Breast epithelium (tissue), 4 donors: Measurements from ENCODE around the gene SEC14L1. TPM values are rescaled to one million over a fixed set of nuclear protein-coding genes. Genes with fewer than 3 reads are reported as not detected.
"Not testable (repeated sequence)": the region's sequence is repeated elsewhere in the genome, so short reads cannot be mapped to it uniquely, and the experiment has no call there.

ENCODE experiments used
- DNase-seq, 2 donors: peaks; one replicate each; pipeline ENCODE4 v3.0.0-alpha.2; 2019; ENCODE audit warnings: low spot score in 2 of 2
- H3K27ac ChIP-seq, 2 donors: fragments of 200-600 bp; sonication (generic) in 1 of 2; one replicate each; pipeline ENCODE4 v1.5.1; 2016 to 2019; ENCODE audit warnings: mild to moderate bottlenecking in 1 of 2
- H3K27me3 ChIP-seq, 2 donors: fragments of 200-600 bp; sonication (generic) in 1 of 2; one replicate each; pipeline versions ENCODE4 v1.5.1 to v1.6.0; 2017 to 2019; ENCODE audit warnings: control low read depth in 1 of 2, mild to moderate bottlenecking in 1 of 2
- H3K36me3 ChIP-seq: fragments of 200-600 bp; one replicate; pipeline ENCODE4 v1.5.1; 2019
- H3K4me1 ChIP-seq, 2 donors: fragments of 200-600 bp; sonication (generic); one replicate each; pipeline ENCODE4 v1.5.1; 2016 to 2019; ENCODE audit warnings: control low read depth in 1 of 2
- H3K4me3 ChIP-seq, 3 donors: fragments of 200-600 bp; sonication (generic); 1 replicate in 2 of 3; 2 replicates in 1 of 3; pipeline ENCODE4 v1.5.1; 2016 to 2019; ENCODE audit warnings: mild to moderate bottlenecking in 3 of 3, moderate library complexity in 2 of 3
- H3K9me3 ChIP-seq, 2 donors: fragments of 200-600 bp; sonication (generic) in 1 of 2; one replicate each; pipeline ENCODE4 v1.5.1; 2016 to 2019; ENCODE audit warnings: control low read depth in 1 of 2
- POLR2A ChIP-seq: fragments of 450-650 bp; IDR thresholded peaks from one replicate; pipeline ENCODE4 v1.6.1; 2016; ENCODE audit warnings: antibody characterized with exemption, mild to moderate bottlenecking, moderate library complexity
- POLR2AphosphoS5 ChIP-seq, 3 donors: sonication (generic); formaldehyde crosslinking; IDR thresholded peaks; one replicate each; pipeline ENCODE4 v1.6.1; 2017; ENCODE audit warnings: antibody characterized with exemption in 3 of 3
- intact Hi-C: fragments of 100-400 bp; cut with DNase I; formaldehyde crosslinking; loops from one replicate; pipeline ENCODE4 v1.15.1; 2023; ENCODE audit warnings: low total_unique reads
- total RNA-seq, 3 donors: library from RNA; depleted of rRNA; stranded (reverse); fragments of >200 nt; gene quantifications; one replicate each; pipeline ENCODE4 v1.1.0, GENCODE V29; 2016
- TF ChIP-seq, protein P1 (sequence below), 3 donors: fragments of 450-650 bp; IDR thresholded peaks; one replicate each; pipeline ENCODE4 v1.5.1; 2016 to 2017; ENCODE audit warnings: antibody characterized with exemption in 3 of 3, mild to moderate bottlenecking in 3 of 3, moderate library complexity in 3 of 3

Gene SEC14L1
- total RNA-seq, 3 donors from 2014 or later = 52.2 to 106 (median 59.6) TPM

DNA sequence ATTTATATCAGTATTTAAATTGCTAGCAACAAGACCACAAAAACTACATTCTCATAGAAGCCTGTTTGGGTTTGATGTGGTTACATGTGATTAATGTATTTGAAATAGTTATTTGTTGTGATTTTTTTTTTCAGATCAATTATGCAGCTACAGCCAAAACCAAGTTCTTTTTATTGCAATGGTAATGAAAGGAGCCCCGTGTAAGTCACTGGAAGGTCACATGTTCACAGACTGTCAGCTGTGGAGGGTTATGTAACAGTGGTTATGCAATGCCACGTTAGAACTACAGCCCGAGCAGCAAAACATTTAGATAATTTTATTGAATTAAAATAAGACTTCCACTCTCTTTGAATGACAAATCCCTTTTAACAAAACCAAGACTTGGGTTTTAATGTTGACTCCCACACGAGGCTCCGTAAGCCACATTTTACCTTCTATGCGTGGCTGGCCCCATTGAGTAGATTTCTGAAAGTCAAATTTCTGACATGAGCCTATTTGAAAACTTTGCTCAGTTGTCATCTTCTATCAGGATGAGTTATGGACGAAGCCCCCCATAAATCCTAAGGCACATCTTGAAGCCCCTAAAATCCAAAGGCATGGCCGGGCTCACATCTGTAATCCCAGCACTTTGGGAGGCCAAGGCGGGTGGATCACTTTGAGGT lies 41.8 kb upstream of the SEC14L1 start:
- DNase-seq = peak in 1 of 2 donors; percentile 60
- TF ChIP-seq POLR2AphosphoS5 (IDR thresholded peaks at IDR 0.05) (peak in 2 of 3 donors; percentile 72 to 73), POLR2A (no peak)
- TF ChIP-seq, protein P1, sequence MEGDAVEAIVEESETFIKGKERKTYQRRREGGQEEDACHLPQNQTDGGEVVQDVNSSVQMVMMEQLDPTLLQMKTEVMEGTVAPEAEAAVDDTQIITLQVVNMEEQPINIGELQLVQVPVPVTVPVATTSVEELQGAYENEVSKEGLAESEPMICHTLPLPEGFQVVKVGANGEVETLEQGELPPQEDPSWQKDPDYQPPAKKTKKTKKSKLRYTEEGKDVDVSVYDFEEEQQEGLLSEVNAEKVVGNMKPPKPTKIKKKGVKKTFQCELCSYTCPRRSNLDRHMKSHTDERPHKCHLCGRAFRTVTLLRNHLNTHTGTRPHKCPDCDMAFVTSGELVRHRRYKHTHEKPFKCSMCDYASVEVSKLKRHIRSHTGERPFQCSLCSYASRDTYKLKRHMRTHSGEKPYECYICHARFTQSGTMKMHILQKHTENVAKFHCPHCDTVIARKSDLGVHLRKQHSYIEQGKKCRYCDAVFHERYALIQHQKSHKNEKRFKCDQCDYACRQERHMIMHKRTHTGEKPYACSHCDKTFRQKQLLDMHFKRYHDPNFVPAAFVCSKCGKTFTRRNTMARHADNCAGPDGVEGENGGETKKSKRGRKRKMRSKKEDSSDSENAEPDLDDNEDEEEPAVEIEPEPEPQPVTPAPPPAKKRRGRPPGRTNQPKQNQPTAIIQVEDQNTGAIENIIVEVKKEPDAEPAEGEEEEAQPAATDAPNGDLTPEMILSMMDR (IDR thresholded peaks at IDR 0.05) = no peak

DNA sequence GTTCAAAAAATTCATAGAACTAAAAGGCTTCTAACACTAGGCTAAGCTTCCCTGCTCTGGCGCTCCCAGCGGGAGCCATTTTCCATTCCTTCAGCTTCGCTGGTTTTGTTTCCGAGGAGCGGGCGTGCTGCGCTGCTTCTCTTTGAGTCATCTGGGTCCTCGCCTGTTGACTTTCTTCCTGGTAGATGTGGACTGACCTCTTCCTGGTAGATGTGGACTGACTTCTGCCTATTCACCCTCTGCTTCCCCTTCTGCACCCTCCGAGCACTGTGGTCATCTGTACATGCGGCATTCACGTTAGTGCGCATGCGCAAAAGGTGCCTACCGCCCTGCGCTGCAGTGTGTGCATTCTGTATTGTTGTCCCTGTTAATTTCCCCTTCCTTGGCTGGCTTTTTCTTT lies 40.8 kb upstream of the SEC14L1 start:
- no peaks in the 10 kb centered on the region for H3K36me3 ChIP-seq
- intact Hi-C loops = no loop called here
- no peak overlapping the region for H3K4me3 ChIP-seq
- no peaks in the 10 kb centered on the region for H3K27me3 ChIP-seq
- TF ChIP-seq, protein P1 (IDR thresholded peaks at IDR 0.05) = no peak
- TF ChIP-seq POLR2A (no peak), POLR2AphosphoS5 (IDR thresholded peaks at IDR 0.05) (no peak)
- no peaks in the 10 kb centered on the region for H3K9me3 ChIP-seq
- H3K27ac ChIP-seq = peak overlapping the region in 1 of 2 donors; percentile 65
- H3K4me1 ChIP-seq = peaks cover 0 to 11% of the 10 kb centered on the region in 2 donors
- no peak for DNase-seq

More for the DNA sequence above, 41.8 kb upstream of the SEC14L1 start:
- Histone ChIP-seq H3K36me3 (no peaks in the 10 kb centered on the region), H3K4me1 (peaks cover 0 to 11% of the 10 kb centered on the region in 2 donors), H3K27me3 (no peaks in the 10 kb centered on the region), H3K27ac (peak overlapping the region; percentile 65 to 73), H3K9me3 (no peaks in the 10 kb centered on the region), H3K4me3 (no peak overlapping the region)
- intact Hi-C loops = no loop called here

GRCh38 chr17:77101521-77102410 lies 39.0 kb upstream of the SEC14L1 start:
- Histone ChIP-seq H3K36me3 (no peaks in the 10 kb centered on the region), H3K4me3 (no peak overlapping the region), H3K4me1 (peaks cover 0 to 11% of the 10 kb centered on the region in 2 donors), H3K27ac (no peak overlapping the region), H3K27me3 (no peaks in the 10 kb centered on the region), H3K9me3 (no peaks in the 10 kb centered on the region)
- TF ChIP-seq, protein P1 (IDR thresholded peaks at IDR 0.05) = no peak
- TF ChIP-seq POLR2AphosphoS5 (IDR thresholded peaks at IDR 0.05) = no peak
- TF ChIP-seq POLR2A = no peak
- DNase-seq = no peak
- intact Hi-C loops = no loop called here

GRCh38 chr17:77102411-77103134 lies 38.2 kb upstream of the SEC14L1 start:
- H3K27ac ChIP-seq, intact Hi-C loops: not testable (repeated sequence)

DNA sequence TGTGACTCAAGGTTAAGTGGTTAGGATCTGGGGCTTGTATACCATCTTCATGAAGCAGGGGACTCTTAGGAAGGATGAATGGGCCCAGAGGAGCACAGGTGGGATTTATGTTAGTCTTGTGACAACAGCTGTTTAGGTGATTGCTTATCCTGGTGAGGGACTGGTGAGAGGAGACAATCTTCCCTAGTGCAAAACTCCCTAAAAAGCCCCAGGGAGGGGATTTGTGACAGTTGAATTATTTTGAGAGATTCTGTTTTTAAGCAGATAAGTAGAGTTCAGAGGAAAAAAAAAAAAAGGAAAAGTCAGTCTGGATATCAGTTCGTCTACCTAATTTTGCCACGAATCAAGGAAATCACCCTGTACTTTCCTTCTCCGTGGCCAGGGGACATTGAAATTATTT lies 35.1 kb upstream of the SEC14L1 start:
- TF ChIP-seq POLR2A = no peak
- TF ChIP-seq POLR2AphosphoS5 (IDR thresholded peaks at IDR 0.05) = no peak
- TF ChIP-seq, protein P1 (IDR thresholded peaks at IDR 0.05) = no peak
- no peaks in the 10 kb centered on the region for H3K36me3 ChIP-seq
- no peaks in the 10 kb centered on the region for H3K4me1 ChIP-seq
- H3K4me3 ChIP-seq = no peak overlapping the region
- no peak overlapping the region for H3K27ac ChIP-seq
- no peaks in the 10 kb centered on the region for H3K9me3 ChIP-seq
- intact Hi-C loops = no loop called here
- H3K27me3 ChIP-seq = no peaks in the 10 kb centered on the region
- no peak for DNase-seq

More at GRCh38 chr17:77102411-77103134, 38.2 kb upstream of the SEC14L1 start:
- not testable (repeated sequence) for DNase-seq, H3K4me1 ChIP-seq, H3K27me3 ChIP-seq, H3K9me3 ChIP-seq, H3K4me3 ChIP-seq, H3K36me3 ChIP-seq
